Right atrium auricular region (tissue), 2 donors: ENCODE results near the gene TANGO2. TPM values are rescaled to one million over a fixed set of nuclear protein-coding genes. Genes with fewer than 3 reads are reported as not detected.

Experiments
- DNase-seq: peaks from one replicate; pipeline ENCODE4 v3.0.0-alpha.2; 2019; ENCODE audit warnings: low spot score
- H3K27ac ChIP-seq, 2 donors: fragments of 200-600 bp; sonication (generic); 1 replicate in 1 of 2; 2 replicates in 1 of 2; pipeline ENCODE4 v1.5.1; 2016 to 2019
- H3K27me3 ChIP-seq, 2 donors: fragments of 200-600 bp; sonication (generic); one replicate each; pipeline versions ENCODE4 v1.5.1 to v1.6.0; 2017 to 2019
- H3K36me3 ChIP-seq: fragments of 200-600 bp; sonication (generic); one replicate; pipeline ENCODE4 v1.5.1; 2016
- H3K4me1 ChIP-seq, 2 donors: fragments of 200-600 bp; sonication (generic); one replicate each; pipeline versions ENCODE4 v1.5.1 to v1.6.0; 2017 to 2019
- H3K4me3 ChIP-seq, 2 donors: fragments of 200-600 bp; sonication (generic); 1 replicate in 1 of 2; 2 replicates in 1 of 2; pipeline ENCODE4 v1.5.1; 2017 to 2019; ENCODE audit warnings: mild to moderate bottlenecking in 1 of 2, moderate library complexity in 1 of 2
- H3K9me3 ChIP-seq, 2 donors: fragments of 200-600 bp; sonication (generic); one replicate each; pipeline ENCODE4 v1.5.1; 2019
- total RNA-seq, 2 donors: library from RNA; depleted of rRNA; stranded (reverse); fragments of >200 nt; gene quantifications; one replicate each; pipeline ENCODE4 v1.1.0, GENCODE V29; 2016
- TF ChIP-seq, protein P1 (sequence below), 2 donors: fragments of 200-600 bp; sonication (generic); IDR thresholded peaks; one replicate each; pipeline ENCODE4 v1.5.1; 2019; ENCODE audit warnings: antibody characterized with exemption in 2 of 2

Gene TANGO2
- total RNA-seq, 2 donors from 2014 or later = 95.2 to 101 TPM

DNA sequence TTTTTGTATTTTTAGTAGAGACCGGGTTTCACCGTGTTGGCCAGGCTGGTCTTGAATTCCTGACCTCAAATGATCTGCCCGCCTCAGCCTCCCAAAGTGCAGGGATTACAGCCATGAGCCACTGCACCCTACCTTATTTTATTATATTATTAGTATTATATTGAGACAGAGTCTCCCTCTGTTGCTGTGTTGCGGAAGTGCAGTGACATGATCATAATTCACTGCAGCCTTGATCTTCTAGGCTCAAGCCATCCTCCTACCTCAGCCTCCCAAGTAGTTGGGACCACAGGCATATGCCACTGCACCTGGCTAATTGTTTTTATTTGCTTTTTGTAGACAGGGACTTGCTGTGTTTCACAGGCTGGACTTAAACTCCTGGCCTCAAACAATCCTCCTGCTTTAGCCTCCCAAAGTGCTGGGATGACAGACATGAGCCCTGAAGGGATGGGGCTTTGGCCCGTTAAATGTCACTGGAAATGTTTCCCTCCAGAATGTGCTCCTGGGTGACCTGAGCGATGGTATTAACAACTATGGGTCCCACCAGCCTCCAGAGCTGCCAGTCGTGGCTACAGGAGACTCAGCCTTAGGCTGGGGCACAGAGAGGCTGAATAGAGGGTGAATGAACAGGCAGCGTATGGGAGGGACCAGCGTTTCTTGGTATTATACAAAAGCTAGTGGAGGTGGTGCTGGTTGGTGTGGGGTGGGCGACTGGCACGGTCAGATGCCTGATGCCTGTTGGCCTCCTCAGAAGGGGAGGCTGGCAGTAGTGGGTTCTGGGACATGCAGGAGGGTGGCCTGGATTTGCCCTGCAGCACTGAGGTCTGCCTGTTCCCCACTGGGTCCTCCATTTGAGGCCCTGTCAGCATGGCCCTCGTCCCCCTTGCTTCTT, 7.3 kb downstream of the TANGO2 start:
- Histone ChIP-seq H3K27me3 (no peaks in the 10 kb centered on the region), H3K9me3 (no peaks in the 10 kb centered on the region), H3K27ac (peak overlapping the region in 1 of 2 donors; percentile 50), H3K4me3 (no peak overlapping the region), H3K36me3 (peaks cover 6% of the 10 kb centered on the region), H3K4me1 (peaks cover 0 to 55% of the 10 kb centered on the region in 2 donors)
- TF ChIP-seq, protein P1, sequence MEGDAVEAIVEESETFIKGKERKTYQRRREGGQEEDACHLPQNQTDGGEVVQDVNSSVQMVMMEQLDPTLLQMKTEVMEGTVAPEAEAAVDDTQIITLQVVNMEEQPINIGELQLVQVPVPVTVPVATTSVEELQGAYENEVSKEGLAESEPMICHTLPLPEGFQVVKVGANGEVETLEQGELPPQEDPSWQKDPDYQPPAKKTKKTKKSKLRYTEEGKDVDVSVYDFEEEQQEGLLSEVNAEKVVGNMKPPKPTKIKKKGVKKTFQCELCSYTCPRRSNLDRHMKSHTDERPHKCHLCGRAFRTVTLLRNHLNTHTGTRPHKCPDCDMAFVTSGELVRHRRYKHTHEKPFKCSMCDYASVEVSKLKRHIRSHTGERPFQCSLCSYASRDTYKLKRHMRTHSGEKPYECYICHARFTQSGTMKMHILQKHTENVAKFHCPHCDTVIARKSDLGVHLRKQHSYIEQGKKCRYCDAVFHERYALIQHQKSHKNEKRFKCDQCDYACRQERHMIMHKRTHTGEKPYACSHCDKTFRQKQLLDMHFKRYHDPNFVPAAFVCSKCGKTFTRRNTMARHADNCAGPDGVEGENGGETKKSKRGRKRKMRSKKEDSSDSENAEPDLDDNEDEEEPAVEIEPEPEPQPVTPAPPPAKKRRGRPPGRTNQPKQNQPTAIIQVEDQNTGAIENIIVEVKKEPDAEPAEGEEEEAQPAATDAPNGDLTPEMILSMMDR (IDR thresholded peaks at IDR 0.05) = peak in 1 of 2 donors; percentile 10
- DNase-seq = no peak

DNA sequence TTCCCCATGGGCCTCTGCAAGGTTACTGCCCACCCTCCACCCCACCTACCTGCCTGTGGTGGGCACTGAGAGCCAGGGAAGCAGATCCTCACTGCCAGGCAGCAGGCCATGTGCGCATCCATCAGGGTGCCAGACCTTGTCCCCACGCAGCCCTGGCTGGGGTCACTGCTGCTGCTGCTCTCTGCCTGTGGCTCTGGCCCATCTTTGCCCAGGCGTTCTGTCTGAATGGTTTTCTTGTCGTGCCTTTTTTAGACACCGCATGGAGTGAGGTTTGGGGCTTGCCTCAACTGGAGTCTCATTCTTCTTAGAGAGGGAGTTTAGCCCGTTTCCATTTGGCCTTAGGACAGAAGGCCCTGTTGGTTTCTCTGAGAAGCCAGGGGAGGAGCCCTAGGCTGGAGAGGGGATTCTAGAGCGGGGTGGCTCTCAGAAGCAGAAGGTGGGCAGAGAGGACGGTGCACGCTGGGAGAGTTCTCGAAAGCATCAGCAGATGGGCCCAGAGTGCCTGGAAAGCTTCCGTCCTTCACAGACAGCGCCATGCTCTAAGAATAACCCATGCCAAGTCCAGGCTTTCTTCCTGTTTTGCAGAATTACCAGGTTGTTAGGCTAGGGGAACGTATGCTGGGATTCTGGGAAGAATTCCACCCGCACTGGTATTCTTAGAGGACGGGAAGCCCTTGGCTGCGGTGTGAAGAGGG, 8.1 kb downstream of the TANGO2 start:
- H3K4me3 ChIP-seq = no peak overlapping the region
- DNase-seq = no peak
- H3K9me3 ChIP-seq = no peaks in the 10 kb centered on the region
- peaks cover 0 to 55% of the 10 kb centered on the region in 2 donors for H3K4me1 ChIP-seq
- H3K36me3 ChIP-seq = peaks cover 6% of the 10 kb centered on the region
- peak overlapping the region; percentile 38 to 50 for H3K27ac ChIP-seq
- TF ChIP-seq, protein P1 (IDR thresholded peaks at IDR 0.05) = no peak
- no peaks in the 10 kb centered on the region for H3K27me3 ChIP-seq

DNA sequence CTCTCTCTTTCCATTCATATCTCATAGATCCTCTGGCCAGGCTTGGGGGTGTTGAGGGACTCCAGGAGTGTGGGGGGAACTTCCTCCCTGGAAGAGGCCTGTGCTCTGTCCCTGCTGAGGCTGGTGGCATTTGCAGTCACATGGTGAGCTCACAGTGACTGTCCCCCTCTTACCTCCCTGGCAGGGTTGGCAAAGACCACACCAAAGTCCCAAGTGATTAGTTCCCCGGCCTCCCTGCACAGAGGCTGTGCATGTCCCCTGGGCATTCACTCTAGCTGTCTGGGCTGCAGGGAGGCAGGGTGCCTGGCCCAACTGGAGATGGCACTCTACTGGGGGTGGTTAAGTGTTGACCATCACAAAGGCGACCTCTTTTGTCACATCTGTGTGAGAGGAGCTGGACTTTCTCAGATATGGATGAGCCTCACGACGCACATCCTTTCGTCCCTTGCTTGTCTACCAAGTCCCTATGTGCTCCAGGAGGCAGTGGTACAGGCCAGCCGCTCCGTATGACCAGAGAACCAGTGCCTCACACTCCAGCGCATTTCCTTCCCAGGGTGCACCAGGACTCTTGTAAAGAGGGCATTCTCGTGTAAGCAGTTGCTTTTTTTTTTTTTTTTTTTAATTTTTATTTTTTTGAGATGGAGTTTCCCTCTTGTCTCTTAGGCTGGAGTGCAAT, 8.8 kb downstream of the TANGO2 start:
- DNase-seq = no peak
- Histone ChIP-seq H3K9me3 (no peaks in the 10 kb centered on the region), H3K27me3 (no peaks in the 10 kb centered on the region), H3K4me3 (no peak overlapping the region), H3K4me1 (peaks cover 0 to 49% of the 10 kb centered on the region in 2 donors), H3K27ac (peak overlapping the region; percentile 38 to 50), H3K36me3 (peaks cover under 1% of the 10 kb centered on the region)
- TF ChIP-seq, protein P1 (IDR thresholded peaks at IDR 0.05) = no peak

DNA sequence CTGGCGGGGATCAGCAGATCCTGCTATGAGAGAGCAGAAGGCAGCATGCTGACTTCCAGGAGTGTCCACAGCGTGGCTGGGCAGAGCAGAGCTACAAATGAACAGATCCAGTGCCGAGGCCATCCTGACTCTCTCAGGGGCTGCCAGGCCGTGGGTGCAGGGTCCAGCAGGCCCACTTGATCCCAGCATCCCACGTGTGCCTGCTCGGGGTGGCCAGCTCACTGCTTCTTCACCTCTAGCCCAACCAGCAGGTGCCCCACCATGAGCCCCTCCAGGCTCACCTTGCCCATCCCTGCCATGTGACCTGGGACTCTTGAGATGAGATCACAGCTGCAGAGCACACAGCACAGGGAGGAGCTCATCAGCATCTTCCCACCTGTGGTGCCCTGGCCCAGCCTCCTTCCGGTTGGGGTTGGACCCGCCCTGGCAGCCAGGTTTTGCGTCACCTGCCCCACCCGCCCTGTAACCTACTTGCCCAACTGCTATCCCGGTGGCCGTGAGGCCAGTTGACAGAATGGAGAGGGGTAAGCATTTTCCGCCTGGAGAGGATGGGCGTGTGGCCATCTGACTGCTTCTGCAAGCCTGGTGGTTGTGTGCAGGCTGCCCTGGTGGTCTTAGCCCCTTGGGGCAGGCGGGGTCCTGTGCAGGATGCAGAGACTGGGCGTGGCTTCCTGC, 11.0 kb downstream of the TANGO2 start:
- Histone ChIP-seq H3K27ac (peak overlapping the region in 1 of 2 donors; percentile 75), H3K9me3 (no peaks in the 10 kb centered on the region), H3K4me3 (no peak overlapping the region), H3K27me3 (no peaks in the 10 kb centered on the region), H3K36me3 (peaks cover 4% of the 10 kb centered on the region), H3K4me1 (peaks cover 0 to 53% of the 10 kb centered on the region in 2 donors)
- DNase-seq = no peak
- TF ChIP-seq, protein P1 (IDR thresholded peaks at IDR 0.05) = no peak

DNA sequence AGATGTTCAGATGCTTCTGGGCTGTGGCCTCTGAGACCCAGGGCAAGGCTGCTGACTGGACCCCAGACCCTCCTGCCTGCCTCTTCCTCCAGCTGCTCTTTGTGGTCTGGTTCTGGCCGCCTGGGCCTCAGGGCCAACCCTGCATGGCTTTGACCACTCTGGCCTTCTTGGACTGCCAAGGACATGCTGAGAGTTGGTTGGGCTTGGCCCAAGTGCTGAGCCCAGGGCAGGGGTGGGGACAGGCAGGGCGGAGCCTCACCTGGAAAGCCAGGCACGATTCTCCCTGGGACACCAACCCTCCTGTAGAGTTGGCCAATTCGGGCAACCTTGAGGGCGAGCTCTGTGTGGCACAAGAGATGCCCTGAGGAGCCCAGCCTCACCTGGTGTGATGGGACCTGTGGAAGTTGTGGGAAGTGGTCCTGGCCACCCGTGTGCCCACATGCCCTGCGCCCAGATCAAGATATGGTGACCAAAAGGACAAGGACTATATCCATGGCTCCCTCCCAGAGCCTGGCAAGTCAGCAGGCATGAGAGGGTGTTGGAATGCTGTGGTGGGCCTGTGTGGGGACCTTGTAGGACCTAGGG, 11.6 kb downstream of the TANGO2 start:
- Histone ChIP-seq H3K27ac (peak overlapping the region; percentile 51 to 75), H3K36me3 (peaks cover 10% of the 10 kb centered on the region), H3K4me1 (peaks cover 0 to 53% of the 10 kb centered on the region in 2 donors), H3K27me3 (no peaks in the 10 kb centered on the region), H3K4me3 (no peak overlapping the region), H3K9me3 (no peaks in the 10 kb centered on the region)
- no peak for DNase-seq
- TF ChIP-seq, protein P1 (IDR thresholded peaks at IDR 0.05) = no peak
